ENCODE results near the gene TDRD9.

TDRD9 gene

DNA sequence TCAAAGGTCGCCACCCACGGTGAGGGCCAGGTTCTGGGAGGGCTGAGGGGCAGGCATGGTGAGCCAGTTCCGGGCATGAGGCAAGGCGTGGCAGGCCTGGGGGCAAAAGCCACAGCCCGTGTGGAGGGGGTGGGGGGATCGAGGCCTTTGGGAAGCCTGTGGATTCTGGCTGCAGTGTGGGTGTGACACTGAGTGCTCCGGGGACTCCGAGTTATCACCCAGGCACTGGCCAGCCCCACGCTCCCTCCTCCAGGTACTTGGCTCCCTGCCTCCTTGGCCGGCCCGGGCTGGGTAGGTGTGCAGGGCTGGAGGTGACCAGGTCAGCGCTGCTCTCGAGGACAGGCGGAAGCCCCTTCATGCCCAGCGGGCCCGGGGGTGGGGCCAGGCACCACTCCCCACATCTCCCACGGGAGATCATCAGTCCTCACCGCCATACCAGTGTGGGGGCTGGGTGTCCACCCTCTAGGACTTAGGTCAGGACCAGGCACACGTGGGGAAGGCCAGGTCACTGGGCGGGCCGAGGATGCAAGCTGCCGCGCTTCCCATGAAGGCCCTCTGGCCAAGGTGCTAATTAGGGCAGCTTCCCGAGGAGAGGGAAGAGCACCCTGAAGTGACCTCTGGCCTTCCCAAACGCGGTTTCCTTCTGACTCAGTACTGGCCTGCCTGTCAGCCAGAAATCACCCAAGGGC lies 34.1 kb upstream of the TDRD9 start:
- DNase-seq (ENCODE audit: low read depth, low spot score) = no peak
- TF ChIP-seq, protein P1, sequence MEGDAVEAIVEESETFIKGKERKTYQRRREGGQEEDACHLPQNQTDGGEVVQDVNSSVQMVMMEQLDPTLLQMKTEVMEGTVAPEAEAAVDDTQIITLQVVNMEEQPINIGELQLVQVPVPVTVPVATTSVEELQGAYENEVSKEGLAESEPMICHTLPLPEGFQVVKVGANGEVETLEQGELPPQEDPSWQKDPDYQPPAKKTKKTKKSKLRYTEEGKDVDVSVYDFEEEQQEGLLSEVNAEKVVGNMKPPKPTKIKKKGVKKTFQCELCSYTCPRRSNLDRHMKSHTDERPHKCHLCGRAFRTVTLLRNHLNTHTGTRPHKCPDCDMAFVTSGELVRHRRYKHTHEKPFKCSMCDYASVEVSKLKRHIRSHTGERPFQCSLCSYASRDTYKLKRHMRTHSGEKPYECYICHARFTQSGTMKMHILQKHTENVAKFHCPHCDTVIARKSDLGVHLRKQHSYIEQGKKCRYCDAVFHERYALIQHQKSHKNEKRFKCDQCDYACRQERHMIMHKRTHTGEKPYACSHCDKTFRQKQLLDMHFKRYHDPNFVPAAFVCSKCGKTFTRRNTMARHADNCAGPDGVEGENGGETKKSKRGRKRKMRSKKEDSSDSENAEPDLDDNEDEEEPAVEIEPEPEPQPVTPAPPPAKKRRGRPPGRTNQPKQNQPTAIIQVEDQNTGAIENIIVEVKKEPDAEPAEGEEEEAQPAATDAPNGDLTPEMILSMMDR (IDR thresholded peaks at IDR 0.05; ENCODE audit: low read depth, low read length) = no peak
- in situ Hi-C loops (cut with HindIII; ENCODE audit: low sequenced_read_pairs) = no loop called here
- no peak overlapping the region for H3K4me3 ChIP-seq (ENCODE audit: low read depth, low read length)

DNA sequence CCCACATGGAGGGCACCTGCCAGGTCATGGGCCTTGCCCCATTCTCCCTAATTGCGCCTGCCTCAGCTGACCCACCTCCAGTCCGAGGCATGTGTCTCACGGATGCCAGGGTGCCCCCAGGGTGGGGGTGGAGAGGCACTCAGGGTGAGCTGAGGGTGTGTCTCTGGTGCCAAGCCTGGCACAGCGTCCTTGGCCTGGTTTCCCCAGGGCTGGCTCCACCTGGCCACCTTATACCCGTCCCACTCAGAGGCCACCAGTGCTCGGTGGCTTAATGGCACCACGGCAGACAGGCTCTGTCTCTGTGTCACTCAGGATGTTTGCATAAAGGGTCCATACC lies 33.6 kb upstream of the TDRD9 start:
- TF ChIP-seq, protein P1 (IDR thresholded peaks at IDR 0.05; ENCODE audit: low read depth, low read length) = no peak
- in situ Hi-C loops (cut with HindIII; ENCODE audit: low sequenced_read_pairs) = no loop called here
- H3K4me3 ChIP-seq (ENCODE audit: low read depth, low read length) = no peak overlapping the region
- DNase-seq (ENCODE audit: low read depth, low spot score) = no peak

DNA sequence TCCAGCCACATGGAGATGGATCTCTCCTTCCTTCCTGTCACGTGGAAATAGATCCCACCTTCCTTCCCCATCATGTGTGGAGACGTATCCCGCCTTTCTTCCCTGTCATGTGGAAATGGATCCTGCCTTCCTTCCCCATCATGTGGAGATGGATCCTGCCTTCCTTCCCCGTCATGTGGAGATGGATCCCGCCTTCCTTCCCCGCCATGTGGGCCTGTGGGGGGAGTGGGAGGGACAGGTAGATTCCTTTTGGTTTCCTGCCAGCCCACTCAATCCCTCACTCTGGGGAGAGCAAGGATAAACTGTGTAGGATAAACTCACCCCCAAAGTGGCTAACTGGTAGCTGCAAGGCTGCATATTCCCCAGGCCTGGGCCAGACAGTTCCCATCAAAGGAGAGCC lies 31.7 kb upstream of the TDRD9 start:
- in situ Hi-C loops (cut with HindIII; ENCODE audit: low sequenced_read_pairs) = no loop called here
- TF ChIP-seq, protein P1 (IDR thresholded peaks at IDR 0.05; ENCODE audit: low read depth, low read length) = no peak
- no peak overlapping the region for H3K4me3 ChIP-seq (ENCODE audit: low read depth, low read length)
- DNase-seq (ENCODE audit: low read depth, low spot score) = no peak

DNA sequence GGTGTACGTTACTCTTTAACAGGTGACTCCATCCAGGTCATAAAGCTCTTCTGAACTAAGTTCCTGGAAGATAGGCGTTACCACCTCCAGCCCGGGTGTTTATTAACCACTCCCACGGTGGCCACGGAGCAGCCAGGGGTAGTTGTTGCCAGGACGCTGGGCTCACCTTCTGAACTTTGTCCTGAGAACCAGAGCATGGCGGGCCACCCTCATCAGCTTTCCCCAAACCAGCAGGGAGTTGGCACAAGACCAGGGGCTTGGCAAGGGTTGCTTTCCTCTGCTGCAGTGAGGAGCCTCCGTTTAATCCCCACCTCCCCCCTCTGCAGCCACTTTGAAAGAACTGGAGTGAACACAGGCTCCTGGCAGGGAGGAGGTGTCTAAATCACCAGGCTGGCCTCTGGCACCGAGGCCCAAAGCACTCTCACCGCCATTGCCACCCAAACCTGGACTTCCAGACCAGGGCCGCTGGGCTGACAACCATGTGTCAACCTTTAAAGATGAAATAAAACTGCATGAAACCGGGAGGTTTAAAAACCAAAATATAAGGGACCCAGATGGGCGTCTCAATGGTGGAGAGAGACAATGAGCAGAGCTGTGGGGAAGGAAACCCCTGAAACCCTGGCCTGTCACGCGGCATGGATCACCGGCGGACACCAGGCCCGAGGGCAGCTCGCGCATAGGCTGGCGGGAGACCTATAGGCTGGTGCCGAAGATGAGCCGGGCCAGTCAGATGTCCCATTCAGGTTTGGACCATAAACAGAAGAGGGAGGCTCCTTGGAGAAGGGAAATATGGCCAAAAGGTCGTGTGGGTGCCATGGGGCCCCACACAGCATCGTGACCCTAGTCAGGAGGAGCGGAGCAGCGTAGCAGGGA lies 30.9 kb upstream of the TDRD9 start:
- in situ Hi-C loops (cut with HindIII; ENCODE audit: low sequenced_read_pairs) = no loop called here
- TF ChIP-seq, protein P1 (IDR thresholded peaks at IDR 0.05; ENCODE audit: low read depth, low read length) = no peak

DNA sequence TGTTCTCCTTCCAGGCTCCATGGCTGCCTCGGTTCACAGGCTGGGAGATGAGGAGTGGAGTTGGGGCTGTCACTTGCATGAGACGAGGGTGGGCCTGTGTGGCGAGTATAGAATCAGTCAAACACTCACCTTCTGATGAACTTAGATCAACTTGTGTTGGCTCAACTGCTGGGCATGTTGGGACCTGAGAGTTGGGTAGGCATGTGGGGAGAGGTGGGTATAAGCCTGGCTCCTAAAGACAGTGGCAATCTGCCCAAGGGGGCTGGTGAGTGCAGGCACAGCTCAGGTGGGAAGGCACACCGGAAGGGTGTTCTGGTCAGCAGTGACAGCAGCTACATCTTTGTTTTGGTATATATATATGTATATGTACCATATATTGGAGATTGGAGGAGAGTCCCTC lies 30.1 kb upstream of the TDRD9 start:
- DNase-seq (ENCODE audit: low read depth, low spot score) = no peak
- TF ChIP-seq, protein P1 (IDR thresholded peaks at IDR 0.05; ENCODE audit: low read depth, low read length) = no peak
- in situ Hi-C loops (cut with HindIII; ENCODE audit: low sequenced_read_pairs) = no loop called here
- H3K4me3 ChIP-seq (ENCODE audit: low read depth, low read length) = no peak overlapping the region

More for the DNA sequence above, 30.9 kb upstream of the TDRD9 start:
- no peak overlapping the region for H3K4me3 ChIP-seq (ENCODE audit: low read depth, low read length)
- DNase-seq (ENCODE audit: low read depth, low spot score) = no peak

DNA sequence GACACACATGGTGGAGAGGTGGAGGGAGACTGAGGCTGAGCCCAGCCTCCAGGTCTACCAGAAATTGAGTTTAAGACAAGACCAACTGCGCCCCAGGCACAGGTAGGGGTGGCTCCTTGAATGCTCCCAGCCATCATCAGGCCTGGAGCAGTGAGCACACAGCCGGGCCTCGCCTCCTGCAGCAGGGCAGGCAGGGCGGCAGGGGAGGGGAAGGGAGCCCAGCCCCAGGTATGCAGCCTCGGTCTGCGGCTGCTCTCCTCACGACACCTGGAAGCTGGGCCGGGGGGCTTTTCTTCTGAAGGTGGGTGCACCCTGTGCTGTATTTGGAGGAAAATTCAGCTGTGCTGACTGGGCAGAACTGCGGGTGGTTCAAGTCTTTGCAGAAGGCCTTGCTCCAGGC lies 29.5 kb upstream of the TDRD9 start:
- H3K4me3 ChIP-seq (ENCODE audit: low read depth, low read length) = no peak overlapping the region
- TF ChIP-seq, protein P1 (IDR thresholded peaks at IDR 0.05; ENCODE audit: low read depth, low read length) = no peak
- in situ Hi-C loops (cut with HindIII; ENCODE audit: low sequenced_read_pairs) = no loop called here
- no peak for DNase-seq (ENCODE audit: low read depth, low spot score)
